Right cardiac atrium (tissue), 5 donors: ENCODE measurements around the gene RNF150. TPM values are rescaled to one million over a fixed set of nuclear protein-coding genes. Genes with fewer than 3 reads are reported as not detected.
A peak's percentile ranks its signal among the peaks of the same experiment; 100 is the strongest.

Source experiments
- ATAC-seq, 2 donors: fragments of 200-7000 bp; cut with Tn5 transposase; one replicate each; pipeline versions ENCODE4 v1.8.0 to v1.9.1; 2020; ENCODE audit warnings: moderate library complexity in 2 of 2, mild to moderate bottlenecking in 1 of 2
- DNase-seq, 3 donors: peaks; one replicate each; pipeline ENCODE4 v3.0.0-alpha.2; 2020
- H3K27ac ChIP-seq: one replicate; pipeline ENCODE4 v1.5.1; 2013; ENCODE audit warnings: mild to moderate bottlenecking, low read length, control low read depth, moderate library complexity
- H3K27me3 ChIP-seq: one replicate; pipeline ENCODE4 v1.6.1; 2013; ENCODE audit not compliant: control insufficient read depth, insufficient read depth
- H3K4me1 ChIP-seq: one replicate; pipeline ENCODE4 v1.6.1; 2013; ENCODE audit warnings: low read length; ENCODE audit not compliant: control insufficient read depth, insufficient read depth
- H3K4me3 ChIP-seq: one replicate; pipeline ENCODE4 v1.5.1; 2013; ENCODE audit warnings: low read length, control low read depth
- H3K9me3 ChIP-seq: one replicate; pipeline ENCODE4 v1.6.1; 2013; ENCODE audit warnings: low read length; ENCODE audit not compliant: control insufficient read depth
- WGBS: extraction: QIAGEN DNeasy Blood & Tissue Kit; methylation state at CpG from one replicate; pipeline ENCODE4 v1.1.7; 2013; 5-methylcytosine and 5-hydroxymethylcytosine counted together
- intact Hi-C, 4 donors: fragments of 100-400 bp; cut with DNase I; formaldehyde crosslinking; loops; one replicate each; pipeline versions ENCODE4 v1.11.0 to v1.14.0; 2022 to 2023
- polyA plus RNA-seq: library from polyadenylated mRNA; stranded (reverse); fragments of 200-250 nt; gene quantifications from one replicate; pipeline ENCODE4 v1.2.3, GENCODE V29; 2013
- total RNA-seq, 4 donors: library from RNA; stranded (reverse); fragmentation: NEBNext Ultra II Directional; extraction: Animal tissue kit (Norgen Biotek cat#: 25700); gene quantifications; one replicate each; pipeline ENCODE4 v1.2.1, GENCODE V29; 2021
- donor health status: healthy with polysubstance abuse.
- donor health status: DM: no; HTN: yes; CAD: no.
- donor health status: DM: no; HTN: no; CAD: no.
- donor health status: DM: no; HTN: yes; CAD: no; lungs with severe emphysema.
- donor health status: DM: yes; HTN: yes; CAD: no.

RNF150 gene
- total and polyA plus RNA-seq, 5 donors, result 10.1 to 51.3 (median 40.3) TPM

DNA sequence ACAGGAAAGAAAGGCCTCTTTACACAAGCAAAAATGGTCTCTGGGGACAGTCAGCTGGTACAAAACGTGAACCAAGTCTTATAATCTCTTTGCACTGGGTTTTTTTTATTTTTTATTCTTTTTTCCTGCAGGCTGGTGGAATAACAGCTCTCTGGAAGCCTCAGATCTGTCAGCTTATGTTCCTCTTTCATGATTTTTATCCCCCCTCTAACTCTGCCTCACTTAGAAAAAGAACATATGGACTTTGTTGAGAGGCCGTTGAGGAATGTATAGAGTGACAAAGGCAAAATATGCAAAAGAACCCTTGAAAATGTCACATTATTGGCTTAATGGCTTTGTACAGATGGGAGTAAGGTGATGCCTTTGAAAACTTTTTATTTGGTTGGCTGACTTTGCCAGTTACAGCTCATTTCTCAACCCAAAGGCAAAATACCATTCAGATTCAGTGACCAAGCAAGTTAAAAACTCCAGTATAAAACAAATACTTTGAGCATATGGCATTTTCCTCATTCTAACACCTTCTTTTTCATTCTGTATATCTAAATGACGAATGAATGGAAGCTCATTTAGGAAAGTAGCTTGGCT is 111.1 kb downstream of the RNF150 start:
- Histone ChIP-seq H3K4me3 (no peak overlapping the region), H3K27ac (peak overlapping the region; percentile 37), H3K9me3 (no peaks in the 10 kb centered on the region), H3K27me3 (no peaks in the 10 kb centered on the region), H3K4me1 (peaks cover 6% of the 10 kb centered on the region)
- 59% methylated on average over 3 of the region's 3 CpGs for WGBS
- intact Hi-C loops, result no loop called here
- DNase-seq, result no peak
- ATAC-seq, result no peak

- ATAC-seq, result peak; percentile 11 to 38
- Histone ChIP-seq H3K27ac (peak overlapping the region; percentile 37), H3K27me3 (no peaks in the 10 kb centered on the region), H3K4me3 (no peak overlapping the region), H3K4me1 (peaks cover 6% of the 10 kb centered on the region), H3K9me3 (no peaks in the 10 kb centered on the region)
- no peak for DNase-seq
- WGBS, result 45% methylated on average over 3 of the region's 3 CpGs
- intact Hi-C loops, result no loop called here
Measured at GRCh38 chr4:141021397-141022110, 111.7 kb downstream of the RNF150 start.

- intact Hi-C loops, result no loop called here
- WGBS, result 35% methylated on average over 3 of the region's 3 CpGs
- Histone ChIP-seq H3K27ac (peak overlapping the region; percentile 70), H3K27me3 (no peaks in the 10 kb centered on the region), H3K4me1 (peaks cover 9% of the 10 kb centered on the region), H3K4me3 (no peak overlapping the region), H3K9me3 (no peaks in the 10 kb centered on the region)
- ATAC-seq (peak; percentile 18 to 33), DNase-seq (no peak)
Measured at GRCh38 chr4:141020801-141021261, 112.4 kb downstream of the RNF150 start.

DNA sequence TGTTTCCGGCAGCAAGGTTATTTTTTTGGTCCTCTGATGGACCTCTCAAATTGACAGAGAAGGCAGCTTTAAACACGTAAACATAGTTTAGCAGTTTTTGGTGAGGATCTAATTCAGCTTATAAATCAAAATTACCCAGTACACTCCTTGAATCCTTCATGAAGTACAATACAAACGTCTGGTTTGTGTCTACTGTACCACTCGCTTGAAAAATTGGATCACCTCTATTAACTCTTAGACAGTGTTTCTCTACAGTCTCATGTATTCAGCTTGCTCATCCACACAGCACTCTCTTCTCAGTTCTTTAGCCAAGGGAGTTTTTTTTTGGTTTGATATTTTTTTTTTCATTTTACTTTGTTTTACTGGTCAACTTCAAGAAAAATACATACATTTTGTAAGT is 113.5 kb downstream of the RNF150 start:
- WGBS, result 73% methylated on average over 4 of the region's 4 CpGs
- Histone ChIP-seq H3K4me1 (peaks cover 9% of the 10 kb centered on the region), H3K27me3 (no peaks in the 10 kb centered on the region), H3K27ac (no peak overlapping the region), H3K4me3 (no peak overlapping the region), H3K9me3 (no peaks in the 10 kb centered on the region)
- DNase-seq (no peak), ATAC-seq (no peak)
- intact Hi-C loops, result no loop called here

DNA sequence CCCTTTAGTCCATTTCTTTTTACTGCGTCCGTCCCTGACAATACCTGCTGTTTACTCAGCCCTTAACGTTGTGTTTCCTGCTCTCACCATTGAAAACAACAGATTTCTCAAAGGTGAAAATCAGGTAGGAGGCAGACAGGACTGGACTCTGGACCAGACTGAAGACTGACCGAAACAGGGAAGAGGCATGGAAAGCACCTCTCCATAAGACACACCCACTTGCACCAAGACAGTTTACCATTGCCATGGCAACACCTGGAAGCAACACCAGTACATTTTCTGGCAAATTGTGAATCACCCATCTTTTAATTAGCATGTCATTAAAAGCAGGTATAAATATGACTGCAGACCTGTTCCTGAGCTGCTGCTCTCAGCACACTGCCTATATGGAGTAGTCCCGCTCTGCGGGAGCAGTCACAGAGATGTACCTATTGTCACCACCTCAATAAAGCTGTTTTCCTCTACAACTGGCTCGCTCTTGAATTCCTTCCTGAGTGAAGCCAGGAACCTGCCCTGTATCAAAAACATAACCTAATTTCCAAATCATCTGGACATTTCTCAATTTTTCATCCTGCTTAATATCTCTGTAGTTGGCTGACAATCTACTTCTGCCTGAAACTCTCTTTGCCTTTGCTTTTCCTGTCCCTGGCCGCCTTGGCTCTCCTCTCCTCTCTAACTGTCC is 117.0 kb downstream of the RNF150 start:
- DNase-seq (no peak), ATAC-seq (no peak)
- Histone ChIP-seq H3K9me3 (no peaks in the 10 kb centered on the region), H3K27me3 (no peaks in the 10 kb centered on the region), H3K4me1 (peaks cover 5% of the 10 kb centered on the region), H3K27ac (no peak overlapping the region), H3K4me3 (no peak overlapping the region)
- 81% methylated on average over 8 of the region's 8 CpGs for WGBS
- intact Hi-C loops, result no loop called here

GRCh38 chr4:141013899-141014298 is 119.4 kb downstream of the RNF150 start:
- Histone ChIP-seq H3K4me1 (peaks cover 5% of the 10 kb centered on the region), H3K4me3 (no peak overlapping the region), H3K9me3 (no peaks in the 10 kb centered on the region), H3K27ac (no peak overlapping the region), H3K27me3 (no peaks in the 10 kb centered on the region)
- intact Hi-C loops, result no loop called here
- WGBS, result 53% methylated on average over 3 of the region's 3 CpGs
- DNase-seq (no peak), ATAC-seq (no peak)

GRCh38 chr4:141011901-141012315 is 121.4 kb downstream of the RNF150 start:
- H3K27ac ChIP-seq, result no peak overlapping the region
- no peaks in the 10 kb centered on the region for H3K9me3 ChIP-seq
- 64% methylated on average over 3 of the region's 3 CpGs for WGBS
- DNase-seq, result no peak
- ATAC-seq, result no peak
- no peaks in the 10 kb centered on the region for H3K27me3 ChIP-seq
- peaks cover 5% of the 10 kb centered on the region for H3K4me1 ChIP-seq
- H3K4me3 ChIP-seq, result no peak overlapping the region
- intact Hi-C loops, result no loop called here

- H3K27me3 ChIP-seq, result no peaks in the 10 kb centered on the region
- DNase-seq (no peak), ATAC-seq (no peak)
- no peak overlapping the region for H3K4me3 ChIP-seq
- intact Hi-C loops, result loop anchor here in 1 of 4 donors (10.0 kb wide), 1 partner anchor 115 kb away; no protein-coding TSS in a partner anchor
- no peaks in the 10 kb centered on the region for H3K9me3 ChIP-seq
- peaks cover 2% of the 10 kb centered on the region for H3K4me1 ChIP-seq
- no peak overlapping the region for H3K27ac ChIP-seq
Measured at GRCh38 chr4:141009931-141010330, 123.3 kb downstream of the RNF150 start.

- Histone ChIP-seq H3K27ac (no peak overlapping the region), H3K9me3 (no peaks in the 10 kb centered on the region), H3K4me1 (peaks cover 2% of the 10 kb centered on the region), H3K4me3 (no peak overlapping the region), H3K27me3 (no peaks in the 10 kb centered on the region)
- no peak for DNase-seq
- 96% methylated on average over 1 of the region's 1 CpG for WGBS
- ATAC-seq, result no peak
- intact Hi-C loops, result loop anchor here in 1 of 4 donors (10.0 kb wide), 1 partner anchor 116 kb away; no protein-coding TSS in a partner anchor
Measured at GRCh38 chr4:141009129-141009528, 124.1 kb downstream of the RNF150 start.

DNA sequence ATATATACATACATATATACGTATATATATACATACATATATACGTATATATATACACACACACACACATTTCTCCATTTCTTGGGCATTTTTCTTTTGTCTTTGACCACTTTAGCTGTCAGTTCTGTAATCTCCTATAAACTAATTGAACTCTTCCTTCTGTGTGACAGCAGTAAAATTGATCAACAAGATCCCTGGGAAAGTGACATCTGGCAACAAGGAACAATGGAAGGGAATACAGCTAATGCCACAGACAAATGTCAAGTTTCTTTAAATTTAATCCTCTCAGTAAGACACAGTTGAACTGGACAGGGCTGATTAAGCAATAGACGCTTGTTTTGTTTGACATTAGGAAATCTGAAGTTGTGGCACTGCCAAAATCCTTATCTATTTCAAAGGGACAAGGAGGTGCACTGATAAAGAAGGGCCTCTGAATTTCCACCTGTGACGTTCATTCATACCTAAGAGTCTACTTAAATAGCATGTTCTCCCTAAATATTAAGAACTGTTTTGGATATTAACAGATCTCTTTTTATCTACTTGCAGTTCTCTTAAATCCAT is 126.9 kb downstream of the RNF150 start:
- no peak for ATAC-seq
- Histone ChIP-seq H3K27ac (no peak overlapping the region), H3K4me3 (no peak overlapping the region), H3K9me3 (no peaks in the 10 kb centered on the region), H3K4me1 (no peaks in the 10 kb centered on the region), H3K27me3 (no peaks in the 10 kb centered on the region)
- intact Hi-C loops, result loop anchor here in 1 of 4 donors (10.0 kb wide), 1 partner anchor 118 kb away; no protein-coding TSS in a partner anchor
- DNase-seq, result no peak
- 64% methylated on average over 4 of the region's 4 CpGs for WGBS

GRCh38 chr4:141004823-141005222 is 128.4 kb downstream of the RNF150 start:
- no peaks in the 10 kb centered on the region for H3K9me3 ChIP-seq
- intact Hi-C loops, result loop anchor here in 1 of 4 donors (10.0 kb wide), 1 partner anchor 120 kb away; no protein-coding TSS in a partner anchor
- H3K4me1 ChIP-seq, result no peaks in the 10 kb centered on the region
- H3K4me3 ChIP-seq, result no peak overlapping the region
- DNase-seq (no peak), ATAC-seq (no peak)
- H3K27me3 ChIP-seq, result no peaks in the 10 kb centered on the region
- WGBS, result 63% methylated on average over 2 of the region's 2 CpGs
- H3K27ac ChIP-seq, result no peak overlapping the region
